Umbilical cord (tissue), 2 donors: Measurements from ENCODE around the gene EOLA1. TPM values are rescaled to one million over a fixed set of nuclear protein-coding genes. Genes with fewer than 3 reads are reported as not detected.
"Not testable (repeated sequence)": the region's sequence is repeated elsewhere in the genome, so short reads cannot be mapped to it uniquely, and the experiment has no call there.

Source experiments
- DNase-seq: peaks from one replicate; pipeline ENCODE4 v3.0.0-alpha.2; 2015; ENCODE audit warnings: low spot score
- total RNA-seq: library from RNA; depleted of rRNA; stranded (reverse); fragments of >200 nt; gene quantifications from one replicate; pipeline ENCODE4 v1.2.3, GENCODE V29; 2014; ENCODE audit warnings: low replicate concordance; ENCODE audit not compliant: insufficient read depth

Gene EOLA1
- total RNA-seq = 6.3 TPM

DNA sequence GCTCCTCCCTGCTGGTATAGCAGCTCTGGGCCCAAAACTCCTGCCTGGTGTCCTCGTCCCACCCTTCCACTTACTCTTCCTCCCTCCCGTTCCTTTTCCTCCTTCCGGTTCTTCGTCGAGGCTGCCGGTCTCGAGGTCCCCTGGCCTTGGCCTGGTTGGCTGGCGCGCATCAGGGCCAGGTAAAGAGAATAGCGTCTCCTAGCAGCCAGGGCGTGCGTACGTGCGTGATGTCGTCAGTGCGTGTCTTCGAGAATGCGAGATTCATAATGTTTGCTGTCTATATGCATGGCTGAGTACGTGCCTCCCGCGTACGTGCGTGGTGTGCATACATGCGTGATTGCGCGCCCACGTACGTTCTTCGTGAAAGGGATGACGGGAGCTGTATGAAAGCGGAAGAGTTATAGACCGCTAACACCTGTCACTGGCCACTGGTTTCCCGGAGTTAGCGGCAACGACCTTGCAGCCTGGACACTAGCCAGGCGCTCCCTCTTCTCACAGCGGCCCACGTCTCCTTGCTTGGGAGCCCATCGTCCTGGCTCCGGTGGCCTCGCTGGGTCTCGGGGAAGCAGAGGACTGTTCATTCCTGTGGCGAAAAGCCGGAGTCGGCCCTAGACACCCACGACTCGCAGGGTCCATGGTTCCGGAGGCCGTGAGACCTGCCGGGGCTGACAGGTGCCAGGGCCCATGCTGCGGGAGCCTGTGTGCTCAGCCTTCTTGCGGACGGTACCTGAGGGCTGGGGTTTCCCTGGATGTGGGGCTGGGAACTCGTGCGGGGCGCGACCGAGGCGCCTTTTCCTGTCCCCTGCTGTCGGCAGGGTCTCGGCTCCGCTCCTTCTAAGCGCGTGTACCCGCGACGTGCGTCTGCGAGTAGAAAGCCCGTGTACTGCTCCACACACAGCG lies at the start of gene EOLA1:
EOLA1 (plus strand) TSS at position 392 of the 900 bp plus-strand sequence. CDS start 4,619 bp downstream, outside the sequence.
- peak; percentile 96 for DNase-seq

- no peak for DNase-seq
Measured at GRCh38 chrX:149491812-149492211, 49.0 kb upstream of the EOLA1 start.

GRCh38 chrX:149493567-149494562 lies 46.9 kb upstream of the EOLA1 start:
- DNase-seq = no peak

- no peak for DNase-seq
Measured at GRCh38 chrX:149494844-149495565, 45.8 kb upstream of the EOLA1 start.

DNA sequence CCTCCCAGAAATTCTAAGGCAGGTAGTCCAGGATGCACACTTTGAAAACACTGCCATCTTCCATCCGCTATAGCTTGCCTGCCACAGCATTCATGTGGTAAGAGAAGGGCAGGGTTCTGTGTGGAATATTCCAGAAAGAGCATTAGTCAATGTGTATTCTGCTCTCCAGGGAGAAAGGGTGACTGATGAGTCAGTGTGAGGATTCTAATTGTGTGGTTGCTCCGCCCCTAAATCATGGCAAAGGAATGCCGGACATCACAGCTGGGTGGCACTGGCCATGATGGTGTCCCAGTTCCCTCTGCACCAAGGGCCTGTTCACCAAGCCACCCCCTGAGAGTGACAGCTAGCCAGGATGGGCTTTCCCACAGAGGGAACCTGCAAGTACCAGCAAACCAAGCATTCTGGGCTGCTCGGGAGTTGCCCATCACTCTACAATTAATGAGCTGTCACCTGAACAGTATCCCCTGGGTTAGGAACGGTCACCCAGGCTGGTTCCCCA lies 45.2 kb upstream of the EOLA1 start:
- DNase-seq = no peak

DNA sequence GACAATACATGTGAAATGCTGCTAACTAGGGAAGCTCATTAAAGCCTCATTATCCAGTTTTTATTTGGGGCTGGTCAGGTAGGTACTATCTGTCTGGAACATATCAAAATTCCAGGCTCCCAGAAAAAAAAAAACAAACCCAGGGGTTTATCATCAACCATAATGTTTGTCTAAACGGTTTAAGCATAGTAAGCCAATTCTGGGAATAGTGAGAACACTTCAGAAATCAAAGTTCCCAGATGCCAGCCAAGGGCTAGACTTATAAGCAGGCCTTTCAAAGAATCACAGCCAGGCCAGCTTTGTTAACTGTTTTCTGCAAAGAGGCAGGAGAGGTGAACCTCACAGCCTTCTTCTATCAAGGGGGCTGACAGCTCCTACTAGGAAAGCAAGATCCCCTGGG lies 43.8 kb upstream of the EOLA1 start:
- no peak for DNase-seq

DNA sequence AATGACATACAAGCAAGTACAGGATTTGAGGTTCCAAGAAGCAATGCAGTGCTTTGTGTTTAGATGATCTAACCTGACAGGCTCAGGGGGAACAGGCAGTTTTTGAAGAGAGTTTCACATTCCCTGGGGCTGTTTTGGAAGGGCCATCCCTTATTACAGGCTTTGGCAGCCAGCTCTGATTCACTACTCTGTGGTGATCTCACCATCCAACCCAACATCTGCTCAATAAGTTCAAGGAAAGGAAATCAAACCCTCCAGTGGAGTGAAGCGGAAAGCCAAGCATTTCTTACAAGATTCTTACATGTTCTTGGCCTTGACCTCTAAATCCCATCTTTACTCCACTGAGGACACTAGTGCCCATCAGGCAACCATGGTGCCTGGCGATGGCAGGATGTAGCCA lies 43.2 kb upstream of the EOLA1 start:
- no peak for DNase-seq

GRCh38 chrX:149498767-149499166 lies 42.0 kb upstream of the EOLA1 start:
- DNase-seq = no peak

DNA sequence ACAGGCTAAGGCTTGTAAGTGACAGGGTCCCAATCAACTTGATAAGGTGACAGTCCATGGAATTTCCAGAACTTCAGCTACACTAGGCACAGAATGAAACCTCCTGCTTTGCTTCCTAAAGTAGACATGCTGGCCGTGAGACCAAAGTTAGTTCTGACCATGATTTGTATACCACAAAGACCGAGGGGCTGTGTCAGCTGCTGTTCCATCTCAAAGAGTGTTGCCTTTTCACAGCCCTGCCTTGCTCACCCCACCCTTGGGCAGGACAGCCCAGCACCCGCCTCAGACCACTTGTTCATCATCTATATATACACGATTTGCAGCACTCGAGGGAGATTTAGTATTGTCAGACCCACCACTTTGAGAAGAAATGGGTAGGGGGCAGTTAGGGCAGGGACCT lies 41.0 kb upstream of the EOLA1 start:
- DNase-seq = no peak

DNA sequence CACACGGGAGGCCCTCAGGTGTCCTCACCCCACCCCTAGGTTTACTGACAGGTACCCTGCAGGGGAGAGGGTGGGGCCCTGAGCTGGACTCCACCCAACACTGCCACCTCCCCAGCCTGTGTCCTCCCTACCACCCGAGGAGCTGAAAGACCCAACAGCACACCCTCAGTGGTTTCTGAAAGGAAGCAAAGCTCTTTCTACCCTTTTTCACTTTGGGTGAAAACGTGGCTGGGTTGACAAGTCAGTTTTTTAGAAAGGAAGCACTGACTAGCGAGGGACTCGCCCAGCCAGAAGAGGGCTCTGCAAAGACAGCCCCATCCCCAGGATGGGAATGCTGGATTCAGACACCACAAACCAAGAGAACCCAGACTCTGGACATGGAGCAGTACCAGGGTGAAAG lies 37.9 kb upstream of the EOLA1 start:
- DNase-seq = not testable (repeated sequence)

DNA sequence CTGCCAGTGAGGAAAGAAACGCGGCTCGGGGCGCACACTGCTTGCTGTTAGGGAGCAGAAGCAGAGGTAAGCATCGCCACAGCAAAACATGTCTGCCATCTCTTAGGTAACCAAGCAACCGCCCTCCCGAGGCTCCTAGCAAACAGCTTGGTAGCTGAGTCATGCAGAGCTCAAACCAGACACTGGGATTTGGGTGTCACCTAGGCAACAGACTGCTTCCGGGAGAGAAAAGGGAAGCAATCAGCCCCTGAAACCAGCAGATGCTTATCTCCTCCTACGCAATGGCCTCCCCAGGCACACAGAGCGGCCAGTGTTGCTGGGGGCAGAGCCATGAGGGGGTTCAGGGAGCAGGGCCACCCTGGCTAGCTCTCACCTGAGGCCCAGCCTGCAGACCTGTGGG lies 37.4 kb upstream of the EOLA1 start:
- peak; percentile 60 for DNase-seq

DNA sequence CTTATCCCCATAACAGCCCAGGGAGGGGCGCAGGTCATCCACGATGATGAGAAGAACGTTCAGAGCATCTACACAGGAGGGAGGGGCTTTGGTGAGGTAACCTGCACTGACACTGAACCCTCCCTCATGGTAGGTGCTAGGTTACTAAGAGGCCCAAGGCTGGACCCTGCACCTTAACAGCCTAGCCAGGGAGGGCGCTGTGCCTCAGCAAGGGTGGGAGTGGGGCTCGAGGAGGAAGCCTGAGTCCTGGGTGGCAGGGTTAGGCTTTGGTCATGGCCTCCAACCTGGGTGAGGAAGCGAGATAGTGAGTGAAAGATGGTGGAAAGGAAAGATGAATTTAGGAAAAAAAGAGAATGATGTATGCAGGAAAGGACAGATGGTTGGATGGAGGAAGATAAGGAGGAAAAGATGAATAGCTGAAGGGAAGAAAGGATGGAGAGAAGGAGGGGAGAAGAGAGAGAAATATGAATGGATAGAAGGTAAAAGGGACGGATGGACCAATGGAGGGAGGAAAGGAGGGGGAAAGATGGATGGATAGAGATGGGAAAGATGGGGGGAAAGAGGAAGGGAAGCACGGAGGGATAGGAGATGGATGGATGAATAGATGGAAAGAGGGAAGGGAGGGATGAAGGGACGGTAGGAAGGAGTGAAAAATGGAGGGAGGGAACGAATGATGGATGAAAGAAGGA lies 36.4 kb upstream of the EOLA1 start:
- DNase-seq = peak; percentile 17

DNA sequence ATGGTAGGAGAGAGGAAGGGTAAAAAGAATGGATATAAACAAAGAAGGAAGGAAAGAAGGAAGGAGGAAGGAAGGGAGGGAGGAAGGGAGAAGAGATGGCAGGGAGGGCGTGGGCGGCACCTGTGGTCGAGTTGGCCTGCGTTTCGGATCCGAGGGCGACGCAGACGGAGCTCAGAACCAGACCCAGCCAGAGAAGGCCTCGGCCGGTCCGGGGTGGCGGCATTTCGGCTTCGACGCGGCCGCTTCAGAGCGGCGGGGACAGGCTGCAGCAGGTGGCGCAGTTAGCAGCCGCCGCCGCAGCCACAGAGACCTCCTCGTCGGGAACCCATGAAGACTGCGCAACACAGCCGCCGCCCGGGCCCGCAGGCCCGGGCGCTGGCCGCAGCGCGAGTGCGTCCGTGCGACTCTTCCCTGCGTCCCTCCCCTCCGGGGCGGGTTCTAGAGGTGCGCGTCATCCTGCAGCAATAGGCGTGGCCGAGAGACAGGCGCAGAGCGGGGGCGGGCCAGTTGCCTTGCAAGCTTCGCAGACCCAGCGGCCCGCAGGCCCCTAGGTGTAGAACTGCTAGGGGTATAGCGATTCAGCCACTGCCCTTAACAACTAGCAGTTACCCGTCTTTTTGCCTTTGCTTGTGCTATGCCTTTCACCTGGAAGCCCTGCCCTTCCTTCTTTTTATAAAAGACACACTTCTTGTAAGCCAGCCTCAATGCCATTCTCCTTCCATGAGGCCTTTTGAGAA lies 35.7 kb upstream of the EOLA1 start, which contains the start of gene IDS:
IDS (minus strand) TSS at position 392 of the 737 bp plus-strand sequence; CDS start at position 223, 169 bp downstream.
- peak; percentile 94 for DNase-seq

- no peak for DNase-seq
Measured at GRCh38 chrX:149505671-149506070, 35.1 kb upstream of the EOLA1 start.

- no peak for DNase-seq
Measured at GRCh38 chrX:149506349-149506748, 34.5 kb upstream of the EOLA1 start.

DNA sequence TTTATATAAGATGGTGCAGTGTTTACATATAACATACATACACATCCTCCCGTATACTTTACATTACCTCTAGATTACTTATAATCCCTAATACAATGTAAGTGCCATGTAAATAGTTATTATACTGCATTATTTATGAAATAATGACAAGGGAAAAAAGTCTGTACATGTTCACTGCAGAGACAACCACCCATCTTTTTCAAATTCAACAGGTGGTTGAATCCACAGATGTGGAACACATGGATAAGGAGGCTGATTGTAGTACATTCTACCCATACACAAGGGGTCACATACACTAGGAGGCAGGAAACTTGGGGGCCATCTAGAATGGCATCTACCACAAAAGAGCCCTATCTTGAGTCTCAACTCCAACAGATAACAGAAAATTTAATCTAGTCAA lies 32.3 kb upstream of the EOLA1 start:
- DNase-seq = no peak

- DNase-seq = peak; percentile 9
Measured at GRCh38 chrX:149510386-149510785, 30.4 kb upstream of the EOLA1 start.

GRCh38 chrX:149511081-149511480 lies 29.7 kb upstream of the EOLA1 start:
- DNase-seq = peak; percentile 43

DNA sequence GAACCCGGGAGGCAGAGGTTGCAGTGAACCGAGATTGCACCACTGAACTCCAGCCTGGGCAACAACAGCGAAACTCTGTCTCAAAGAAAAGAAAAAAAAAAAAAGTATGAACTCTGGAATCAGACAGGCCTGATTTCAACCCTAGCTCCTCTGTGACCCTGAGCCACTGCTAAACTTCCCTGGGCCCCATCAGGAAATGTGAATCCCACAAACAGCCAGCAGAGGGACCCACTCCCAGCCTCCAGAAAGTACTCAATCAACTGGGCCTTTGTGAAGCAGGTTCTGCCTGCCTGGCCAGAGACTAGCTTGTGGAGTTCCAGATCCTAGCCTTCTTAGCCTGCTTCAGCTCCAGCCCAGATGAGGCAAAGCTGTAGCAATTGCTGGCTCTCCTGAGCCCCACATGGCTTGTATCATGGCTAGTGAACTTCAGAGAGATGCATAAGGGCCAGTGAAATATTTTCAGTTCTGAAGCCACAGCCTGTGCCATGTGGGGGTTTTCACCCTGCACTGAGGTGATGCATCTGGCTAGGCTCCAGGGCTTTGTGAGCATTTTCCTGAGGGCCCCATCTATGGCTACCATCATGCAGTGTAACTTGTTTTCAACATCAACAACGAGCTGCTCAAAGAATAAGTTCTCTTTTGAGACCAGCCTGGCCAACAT lies 28.5 kb upstream of the EOLA1 start:
- DNase-seq = peak; percentile 50
